SU-DHL-6 (cell line): ENCODE data around the gene PBX1.

Source experiments
- CTCF ChIP-seq: fragments of 200-600 bp; sonication (generic); IDR thresholded peaks from one replicate; pipeline ENCODE4 v1.5.1; 2017; ENCODE audit warnings: antibody characterized with exemption, mild to moderate bottlenecking, low read length, moderate library complexity; ENCODE audit not compliant: insufficient read depth, poor library complexity, severe bottlenecking
- EZH2phosphoT487 ChIP-seq: fragments of 200-600 bp; sonication (generic), shearing (Covaris generic); conservative IDR thresholded peaks from 2 replicates; pipeline ENCODE4 v1.6.1; 2018; ENCODE audit warnings: mild to moderate bottlenecking, antibody characterized with exemption, low read length, moderate library complexity, mixed read lengths

- TF ChIP-seq CTCF: no peak
- TF ChIP-seq EZH2phosphoT487: no peak
These were observed 129.8 kb downstream of the PBX1 start for GRCh38 chr1:164688791-164689190.
